Stimulated activated CD4-positive, alpha-beta T cell treated with anti-CD3 and anti-CD28 coated beads, Interleukin-12 subunit alpha, Interleukin-12 subunit beta, amount 100 ng/mL, for 4 hours (primary cell): Measurements from ENCODE around the gene TMOD2.

Experiments
- DNase-seq: peaks from one replicate; pipeline ENCODE4 v3.0.0-alpha.2; 2020

The TMOD2 gene

GRCh38 chr15:51750792-51751696, at the start of gene TMOD2:
Gene TMOD2, plus strand, starts transcription at chr15:51751597. Its CDS starts 14,845 bp downstream, at chr15:51766442.
- DNase-seq, result peak; percentile 63

GRCh38 chr15:51702710-51703109, 48.7 kb upstream of the TMOD2 start:
- DNase-seq, result no peak

- no peak for DNase-seq
Measured at GRCh38 chr15:51706291-51706690, 45.1 kb upstream of the TMOD2 start.

- no peak for DNase-seq
Measured at GRCh38 chr15:51706926-51707608, 44.3 kb upstream of the TMOD2 start.

GRCh38 chr15:51708013-51708412, 43.4 kb upstream of the TMOD2 start:
- no peak for DNase-seq

- no peak for DNase-seq
Measured at GRCh38 chr15:51709031-51709430, 42.4 kb upstream of the TMOD2 start.

GRCh38 chr15:51714162-51714561, 37.2 kb upstream of the TMOD2 start:
- no peak for DNase-seq

- DNase-seq, result no peak
Measured at GRCh38 chr15:51714911-51715310, 36.5 kb upstream of the TMOD2 start.

- DNase-seq, result no peak
Measured at GRCh38 chr15:51718219-51718618, 33.2 kb upstream of the TMOD2 start.

- DNase-seq, result no peak
Measured at GRCh38 chr15:51718746-51719145, 32.7 kb upstream of the TMOD2 start.

GRCh38 chr15:51720201-51720995, 31.0 kb upstream of the TMOD2 start:
- no peak for DNase-seq

GRCh38 chr15:51721199-51721960, 30.0 kb upstream of the TMOD2 start:
- DNase-seq, result no peak

- DNase-seq, result no peak
Measured at GRCh38 chr15:51724199-51724598, 27.2 kb upstream of the TMOD2 start.

GRCh38 chr15:51724673-51725072, 26.7 kb upstream of the TMOD2 start:
- DNase-seq, result no peak

- peak; percentile 30 for DNase-seq
Measured at GRCh38 chr15:51726302-51727073, 24.9 kb upstream of the TMOD2 start.

- no peak for DNase-seq
Measured at GRCh38 chr15:51727141-51727897, 24.1 kb upstream of the TMOD2 start.

GRCh38 chr15:51731549-51732267, 19.7 kb upstream of the TMOD2 start:
- DNase-seq, result no peak

- no peak for DNase-seq
Measured at GRCh38 chr15:51732646-51733045, 18.8 kb upstream of the TMOD2 start.

- DNase-seq, result no peak
Measured at GRCh38 chr15:51735228-51736010, 16.0 kb upstream of the TMOD2 start.
